ENCODE measurements around the gene SEMA3D. TPM values are rescaled to one million over a fixed set of nuclear protein-coding genes. Genes with fewer than 3 reads are reported as not detected.

The SEMA3D gene
- total RNA-seq, 4 donors from 2014 or later, result 0.06 to 3.8 (median 0.14) TPM

GRCh38 chr7:85186083-85186520, 754 bp downstream of the SEMA3D start:
- WGBS, 2 donors, result 0 to 2% methylated on average over 6 to 13 of the region's 28 CpGs
- Histone ChIP-seq H3K27ac (peak overlapping the region in 3 of 4 donors; percentile 50 to 59 (median 59)), H3K27me3 (peaks cover 0 to 51% (median 0%) of the 10 kb centered on the region in 4 donors), H3K4me3 (peak overlapping the region; percentile 5 to 69 (median 46)), H3K4me1 (peaks cover 6 to 29% (median 8%) of the 10 kb centered on the region in 3 donors), H3K9me3 (no peaks in the 10 kb centered on the region), H3K36me3 (no peaks in the 10 kb centered on the region)
- no peak for DNase-seq
- intact Hi-C loops (cut with DNase I), result loop anchor here (10.0 kb wide), 1 partner anchor 141 kb away; no protein-coding TSS in a partner anchor
- TF ChIP-seq CTCF (IDR thresholded peaks at IDR 0.05), result no peak
- TF ChIP-seq POLR2A (IDR thresholded peaks at IDR 0.05), result no peak

- no peak for DNase-seq
- Histone ChIP-seq H3K27me3 (peaks cover 0 to 51% (median 0%) of the 10 kb centered on the region in 4 donors), H3K36me3 (no peaks in the 10 kb centered on the region), H3K9me3 (no peaks in the 10 kb centered on the region), H3K27ac (peak overlapping the region in 3 of 4 donors; percentile 50 to 59 (median 59)), H3K4me1 (peaks cover 6 to 29% (median 8%) of the 10 kb centered on the region in 3 donors), H3K4me3 (peak overlapping the region; percentile 5 to 69 (median 46))
- 2% methylated on average over 12 to 24 of the region's 39 CpGs for WGBS, 2 donors
- intact Hi-C loops (cut with DNase I), result loop anchor here (10.0 kb wide), 1 partner anchor 141 kb away; no protein-coding TSS in a partner anchor
- no peak for TF ChIP-seq CTCF (IDR thresholded peaks at IDR 0.05)
Measured at GRCh38 chr7:85185424-85186082, 1.3 kb downstream of the SEMA3D start.

GRCh38 chr7:85184599-85185423, 2.0 kb downstream of the SEMA3D start:
- 40 to 46% methylated on average over 15 to 20 of the region's 21 CpGs for WGBS, 2 donors
- Histone ChIP-seq H3K4me1 (peaks cover 6 to 29% (median 8%) of the 10 kb centered on the region in 3 donors), H3K27me3 (peaks cover 0 to 51% (median 0%) of the 10 kb centered on the region in 4 donors), H3K4me3 (peak overlapping the region; percentile 5 to 69 (median 46)), H3K27ac (peak overlapping the region in 2 of 4 donors; percentile 50 to 59), H3K9me3 (no peaks in the 10 kb centered on the region), H3K36me3 (no peaks in the 10 kb centered on the region)
- intact Hi-C loops (cut with DNase I), result loop anchor here (10.0 kb wide), 1 partner anchor 140 kb away; no protein-coding TSS in a partner anchor
- TF ChIP-seq POLR2A (IDR thresholded peaks at IDR 0.05), result no peak
- no peak for TF ChIP-seq CTCF (IDR thresholded peaks at IDR 0.05)
- no peak for DNase-seq

GRCh38 chr7:85183296-85183695, 3.6 kb downstream of the SEMA3D start:
- WGBS, 2 donors, result 84 to 92% methylated on average over 3 of the region's 3 CpGs
- intact Hi-C loops (cut with DNase I), result loop anchor here (10.0 kb wide), 1 partner anchor 138 kb away; no protein-coding TSS in a partner anchor

More at GRCh38 chr7:85183296-85183695, 3.6 kb downstream of the SEMA3D start:
- Histone ChIP-seq H3K4me1 (peaks cover 6 to 29% (median 8%) of the 10 kb centered on the region in 3 donors), H3K27ac (no peak overlapping the region), H3K36me3 (no peaks in the 10 kb centered on the region), H3K9me3 (peaks cover 0 to 4% (median 0%) of the 10 kb centered on the region in 3 donors), H3K4me3 (no peak overlapping the region), H3K27me3 (peaks cover 0 to 45% (median 0%) of the 10 kb centered on the region in 4 donors)
- TF ChIP-seq CTCF (IDR thresholded peaks at IDR 0.05), result no peak
- TF ChIP-seq POLR2A (IDR thresholded peaks at IDR 0.05), result no peak
- DNase-seq, result no peak

Data from esophagus squamous epithelium (tissue), 5 donors.